Measurements from ENCODE around the gene NPEPPS.

NPEPPS gene

DNA sequence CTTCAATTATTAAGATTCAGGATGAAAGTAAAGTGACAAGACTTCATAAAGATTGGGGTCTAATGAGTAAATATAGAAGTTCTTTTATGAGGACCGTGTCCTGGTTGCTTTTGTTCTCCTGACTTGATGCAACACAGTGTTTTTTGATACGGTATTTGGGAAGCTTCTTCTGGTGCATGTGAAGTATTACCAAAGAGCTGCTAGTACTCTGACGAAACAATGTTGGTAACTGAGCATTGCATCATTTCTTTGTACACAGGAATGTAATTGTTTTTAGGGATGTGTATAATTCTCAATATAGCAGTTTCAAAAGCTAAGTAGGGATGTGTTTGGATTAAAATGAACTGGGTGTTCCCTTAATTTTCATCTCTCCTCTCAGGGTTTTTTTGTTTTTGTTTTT lies 134.7 kb downstream of the NPEPPS start:
- no peak for DNase-seq (ENCODE audit: low read depth in 3 of 3)

DNA sequence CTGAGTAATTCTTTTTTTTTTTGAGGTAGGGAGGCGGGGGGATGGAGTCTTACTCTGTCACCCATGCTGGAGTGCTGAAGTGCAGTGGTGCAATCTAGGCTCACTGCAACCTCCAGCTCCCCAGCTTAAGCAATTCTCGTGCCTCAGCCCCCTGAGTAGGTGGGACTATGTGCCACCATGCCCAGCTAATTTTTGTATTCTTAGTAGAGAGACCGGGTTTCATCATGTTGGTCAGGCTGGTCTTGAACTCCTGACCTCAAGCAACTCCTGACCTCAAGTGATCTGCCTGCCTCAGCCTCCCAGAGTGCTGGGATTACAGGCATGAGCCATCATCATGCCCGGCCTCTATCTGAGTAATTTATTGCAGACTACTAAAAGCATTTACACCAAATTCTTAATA lies 138.2 kb downstream of the NPEPPS start:
- DNase-seq (ENCODE audit: low read depth in 3 of 3), result no peak

GRCh38 chr17:47670064-47670463 lies 139.2 kb downstream of the NPEPPS start:
- DNase-seq (ENCODE audit: low read depth in 3 of 3), result no peak
